Gastrocnemius medialis (tissue), 4 donors: ENCODE results near the gene SPINT1. TPM values are rescaled to one million over a fixed set of nuclear protein-coding genes. Genes with fewer than 3 reads are reported as not detected.

Experiments
- ATAC-seq, 2 donors: fragments of 150-250 bp; one replicate each; pipeline ENCODE4 v1.9.1; 2016
- DNase-seq, 2 donors: peaks; one replicate each; pipeline ENCODE4 v3.0.0-alpha.2; 2019
- H3K27ac ChIP-seq, 4 donors: fragments of 200-600 bp; sonication (generic); 1 replicate in 1 of 4; 2 replicates in 3 of 4; pipeline ENCODE4 v1.5.1; 2016 to 2018; ENCODE audit warnings: mild to moderate bottlenecking in 2 of 4, moderate library complexity in 1 of 4
- H3K27me3 ChIP-seq, 3 donors: fragments of 200-600 bp; sonication (generic) in 2 of 3; 1 replicate in 1 of 3; 2 replicates in 2 of 3; pipeline versions ENCODE4 v1.5.1 to v1.6.0; 2016 to 2019; ENCODE audit warnings: mild to moderate bottlenecking in 1 of 3, moderate library complexity in 1 of 3
- H3K36me3 ChIP-seq, 2 donors: fragments of 200-600 bp; sonication (generic) in 1 of 2; one replicate each; pipeline ENCODE4 v1.5.1; 2017 to 2018
- H3K4me1 ChIP-seq, 2 donors: fragments of 200-600 bp; sonication (generic) in 1 of 2; one replicate each; pipeline ENCODE4 v1.5.1; 2016 to 2017; ENCODE audit warnings: mild to moderate bottlenecking in 2 of 2
- H3K4me3 ChIP-seq, 4 donors: fragments of 200-600 bp; sonication (generic) in 3 of 4; 1 replicate in 1 of 4; 2 replicates in 3 of 4; pipeline ENCODE4 v1.5.1; 2016 to 2019; ENCODE audit warnings: mild to moderate bottlenecking in 2 of 4
- H3K9me3 ChIP-seq, 3 donors: fragments of 200-600 bp; sonication (generic) in 2 of 3; 1 replicate in 1 of 3; 2 replicates in 2 of 3; pipeline ENCODE4 v1.5.1; 2016 to 2019
- POLR2A ChIP-seq, 2 donors: fragments of 450-650 bp; IDR thresholded peaks; one replicate each; pipeline ENCODE4 v1.6.1; 2017; ENCODE audit warnings: antibody characterized with exemption in 2 of 2, mild to moderate bottlenecking in 2 of 2, moderate library complexity in 2 of 2
- in situ Hi-C, 4 donors: fragments of 200-750 bp; cut with MboI; loops; one replicate each; pipeline versions ENCODE4 v1.15.0 to v1.8.0; 2017; ENCODE audit warnings: low sequenced_read_pairs in 4 of 4
- intact Hi-C: fragments of 100-400 bp; cut with DNase I; formaldehyde crosslinking; loops from one replicate; pipeline ENCODE4 v1.15.1; 2023; ENCODE audit warnings: low total_unique reads
- total RNA-seq, 4 donors: library from RNA; depleted of rRNA; stranded (reverse); fragments of >200 nt; gene quantifications; one replicate each; pipeline versions ENCODE4 v1.1.0 to v1.2.3, GENCODE V29; 2016
- TF ChIP-seq, protein P1 (sequence below), 5 experiments: fragments of 450-650 bp in 3 of 5; fragments of 200-600 bp in 2 of 5; sonication (generic) in 2 of 5; IDR thresholded peaks in 4 of 5; conservative IDR thresholded peaks in 1 of 5; 1 replicate in 4 of 5; 2 replicates in 1 of 5; pipeline ENCODE4 v1.5.1; 2016 to 2019; ENCODE audit warnings: antibody characterized with exemption in 5 of 5, mild to moderate bottlenecking in 3 of 5, moderate library complexity in 3 of 5

SPINT1 gene, protein sequence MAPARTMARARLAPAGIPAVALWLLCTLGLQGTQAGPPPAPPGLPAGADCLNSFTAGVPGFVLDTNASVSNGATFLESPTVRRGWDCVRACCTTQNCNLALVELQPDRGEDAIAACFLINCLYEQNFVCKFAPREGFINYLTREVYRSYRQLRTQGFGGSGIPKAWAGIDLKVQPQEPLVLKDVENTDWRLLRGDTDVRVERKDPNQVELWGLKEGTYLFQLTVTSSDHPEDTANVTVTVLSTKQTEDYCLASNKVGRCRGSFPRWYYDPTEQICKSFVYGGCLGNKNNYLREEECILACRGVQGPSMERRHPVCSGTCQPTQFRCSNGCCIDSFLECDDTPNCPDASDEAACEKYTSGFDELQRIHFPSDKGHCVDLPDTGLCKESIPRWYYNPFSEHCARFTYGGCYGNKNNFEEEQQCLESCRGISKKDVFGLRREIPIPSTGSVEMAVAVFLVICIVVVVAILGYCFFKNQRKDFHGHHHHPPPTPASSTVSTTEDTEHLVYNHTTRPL
- 1 to 10 TPM in 2 of 4 donors, under 1 TPM in 1, not detected in 1; 0.42 to 5.0 (median 1.0) TPM for total RNA-seq

DNA sequence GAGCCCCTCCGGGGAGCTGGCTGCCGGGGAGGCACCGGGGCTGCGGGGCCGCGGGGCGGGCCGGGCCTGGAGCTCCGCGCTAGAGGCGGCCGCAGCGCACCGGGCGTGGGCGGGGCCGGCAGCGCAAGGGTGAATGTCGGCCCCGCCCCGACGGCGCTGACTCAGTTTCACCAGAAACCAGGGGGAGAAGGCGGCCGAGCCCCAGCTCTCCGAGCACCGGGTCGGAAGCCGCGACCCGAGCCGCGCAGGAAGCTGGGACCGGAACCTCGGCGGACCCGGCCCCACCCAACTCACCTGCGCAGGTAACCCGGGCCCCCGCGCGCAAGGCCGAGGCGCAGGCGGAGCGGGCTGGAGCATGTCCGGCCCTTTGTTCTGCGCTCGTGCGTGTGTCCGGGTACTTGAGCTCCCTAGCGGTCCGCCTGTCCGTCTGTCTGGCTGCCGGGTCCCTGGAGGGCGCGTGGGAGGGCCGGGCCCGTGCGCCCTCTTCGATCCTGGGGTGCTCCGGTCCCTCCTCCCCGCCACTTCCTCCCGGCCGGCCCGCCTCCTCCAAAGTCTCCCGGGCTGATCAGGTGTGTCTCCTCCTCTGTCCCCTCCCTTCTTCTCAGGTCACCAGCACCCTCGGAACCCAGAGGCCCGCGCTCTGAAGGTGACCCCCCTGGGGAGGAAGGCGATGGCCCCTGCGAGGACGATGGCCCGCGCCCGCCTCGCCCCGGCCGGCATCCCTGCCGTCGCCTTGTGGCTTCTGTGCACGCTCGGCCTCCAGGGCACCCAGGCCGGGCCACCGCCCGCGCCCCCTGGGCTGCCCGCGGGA is at the start of gene SPINT1:
Gene SPINT1, plus strand, starts transcription at position 164 of the 811 bp plus-strand sequence. Its CDS starts 507 bp downstream, at position 671.
- intact Hi-C loops: no loop called here
- H3K36me3 ChIP-seq: no peaks in the 10 kb centered on the region
- peaks cover 24 to 34% (median 29%) of the 10 kb centered on the region in 3 donors for H3K27me3 ChIP-seq
- H3K9me3 ChIP-seq: no peaks in the 10 kb centered on the region
- no peak for ATAC-seq
- in situ Hi-C loops: no loop called here
- no peak for DNase-seq
- TF ChIP-seq, protein P1, sequence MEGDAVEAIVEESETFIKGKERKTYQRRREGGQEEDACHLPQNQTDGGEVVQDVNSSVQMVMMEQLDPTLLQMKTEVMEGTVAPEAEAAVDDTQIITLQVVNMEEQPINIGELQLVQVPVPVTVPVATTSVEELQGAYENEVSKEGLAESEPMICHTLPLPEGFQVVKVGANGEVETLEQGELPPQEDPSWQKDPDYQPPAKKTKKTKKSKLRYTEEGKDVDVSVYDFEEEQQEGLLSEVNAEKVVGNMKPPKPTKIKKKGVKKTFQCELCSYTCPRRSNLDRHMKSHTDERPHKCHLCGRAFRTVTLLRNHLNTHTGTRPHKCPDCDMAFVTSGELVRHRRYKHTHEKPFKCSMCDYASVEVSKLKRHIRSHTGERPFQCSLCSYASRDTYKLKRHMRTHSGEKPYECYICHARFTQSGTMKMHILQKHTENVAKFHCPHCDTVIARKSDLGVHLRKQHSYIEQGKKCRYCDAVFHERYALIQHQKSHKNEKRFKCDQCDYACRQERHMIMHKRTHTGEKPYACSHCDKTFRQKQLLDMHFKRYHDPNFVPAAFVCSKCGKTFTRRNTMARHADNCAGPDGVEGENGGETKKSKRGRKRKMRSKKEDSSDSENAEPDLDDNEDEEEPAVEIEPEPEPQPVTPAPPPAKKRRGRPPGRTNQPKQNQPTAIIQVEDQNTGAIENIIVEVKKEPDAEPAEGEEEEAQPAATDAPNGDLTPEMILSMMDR (IDR thresholded peaks at IDR 0.05 in 4 of 5, conservative IDR thresholded peaks at IDR 0.05 in 1 of 5): no peak
- TF ChIP-seq POLR2A (IDR thresholded peaks at IDR 0.05): no peak
- H3K4me3 ChIP-seq: peak within 1 kb of the TSS; percentile 27 to 52 (median 45)
- H3K4me1 ChIP-seq: peaks cover 0 to 13% of the 10 kb centered on the region in 2 donors
- H3K27ac ChIP-seq: no peak within 1 kb of the TSS

DNA sequence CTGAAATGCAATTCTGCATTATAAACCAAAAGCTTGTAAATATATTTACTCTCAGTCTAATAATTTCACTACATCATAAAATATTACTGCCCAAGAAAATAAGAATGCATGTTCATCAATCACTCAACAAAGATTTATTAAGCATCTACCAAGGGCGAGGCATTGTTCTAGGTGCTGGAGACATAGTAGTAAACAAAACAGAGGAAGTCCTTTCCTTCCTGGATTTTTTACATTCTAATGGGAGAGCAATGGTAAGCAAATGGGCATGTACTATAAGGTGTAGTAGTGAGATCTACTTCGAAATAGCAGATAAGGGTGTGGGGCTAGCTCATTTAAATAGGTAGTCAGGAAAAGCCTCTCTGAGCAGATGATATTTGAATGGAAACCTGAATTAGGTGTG is 47.8 kb upstream of the SPINT1 start:
- no peak overlapping the region for H3K4me3 ChIP-seq
- H3K4me1 ChIP-seq: peaks cover 4 to 23% of the 10 kb centered on the region in 2 donors
- DNase-seq (no peak), ATAC-seq (no peak)
- H3K9me3 ChIP-seq: no peaks in the 10 kb centered on the region
- peak overlapping the region in 2 of 4 donors; percentile 26 to 44 for H3K27ac ChIP-seq
- intact Hi-C loops (no loop called here), in situ Hi-C loops (loop anchor here in 1 of 4 donors (25.0 kb wide), 1 partner anchor 109 kb away; the partner anchor contains the start of gene RAD51)
- H3K27me3 ChIP-seq: no peaks in the 10 kb centered on the region
- H3K36me3 ChIP-seq: no peaks in the 10 kb centered on the region
- TF ChIP-seq POLR2A (IDR thresholded peaks at IDR 0.05): no peak
- TF ChIP-seq, protein P1 (IDR thresholded peaks at IDR 0.05 in 4 of 5, conservative IDR thresholded peaks at IDR 0.05 in 1 of 5): no peak

DNA sequence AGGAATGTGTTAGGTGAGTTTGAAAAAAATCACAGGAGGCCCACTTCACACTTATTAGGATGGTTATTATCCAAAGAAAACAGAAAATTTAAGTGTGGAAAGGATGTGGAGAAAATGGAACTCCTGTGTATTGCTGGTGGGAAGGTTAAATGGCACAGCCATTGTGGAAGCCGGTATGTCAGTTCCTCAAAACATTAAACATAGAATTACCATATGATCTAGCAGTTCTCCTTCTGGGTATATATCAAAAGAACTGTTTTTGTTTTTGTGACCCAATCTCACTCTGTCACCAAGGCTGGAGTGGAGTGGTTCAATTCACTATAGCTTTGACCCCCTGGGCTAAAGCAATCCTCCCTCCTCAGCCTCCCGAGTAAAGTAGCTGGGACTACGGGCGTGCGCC is 47.3 kb upstream of the SPINT1 start:
- Histone ChIP-seq H3K27ac (peak overlapping the region in 2 of 4 donors; percentile 26 to 44), H3K9me3 (no peaks in the 10 kb centered on the region), H3K27me3 (no peaks in the 10 kb centered on the region), H3K4me3 (no peak overlapping the region), H3K4me1 (peaks cover 4 to 23% of the 10 kb centered on the region in 2 donors), H3K36me3 (no peaks in the 10 kb centered on the region)
- intact Hi-C loops: no loop called here
- ATAC-seq (no peak), DNase-seq (no peak)
- no peak for TF ChIP-seq POLR2A (IDR thresholded peaks at IDR 0.05)
- TF ChIP-seq, protein P1 (IDR thresholded peaks at IDR 0.05 in 4 of 5, conservative IDR thresholded peaks at IDR 0.05 in 1 of 5): no peak
- in situ Hi-C loops: loop anchor here in 1 of 4 donors (25.0 kb wide), 1 partner anchor 109 kb away; the partner anchor contains the start of gene RAD51

DNA sequence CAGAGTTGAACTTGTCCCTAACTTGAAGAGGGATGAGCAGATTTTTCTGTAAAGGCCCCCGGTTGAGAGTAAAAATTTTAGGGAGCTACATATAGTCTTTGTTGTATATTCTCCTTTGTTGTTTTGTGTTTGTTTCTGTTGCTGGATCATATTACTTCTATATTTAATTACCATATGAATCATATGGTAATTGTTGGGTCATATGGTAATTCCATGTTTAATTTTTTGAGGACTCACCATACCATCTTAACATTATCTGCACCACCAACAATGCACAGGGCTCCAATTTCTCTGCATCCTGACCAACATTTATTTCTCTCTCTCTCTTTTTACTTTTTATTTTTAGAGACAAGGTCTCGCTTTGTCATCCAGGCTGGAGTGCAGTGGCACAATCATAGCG is 44.3 kb upstream of the SPINT1 start:
- Histone ChIP-seq H3K36me3 (no peaks in the 10 kb centered on the region), H3K27me3 (no peaks in the 10 kb centered on the region), H3K4me3 (no peak overlapping the region), H3K4me1 (peaks cover 23 to 27% of the 10 kb centered on the region in 2 donors), H3K27ac (peak overlapping the region in 3 of 4 donors; percentile 6 to 64 (median 56)), H3K9me3 (no peaks in the 10 kb centered on the region)
- intact Hi-C loops (no loop called here), in situ Hi-C loops (loop anchor here in 1 of 4 donors (25.0 kb wide), 1 partner anchor 112 kb away; the partner anchor contains the start of gene RAD51)
- TF ChIP-seq POLR2A (IDR thresholded peaks at IDR 0.05): no peak
- TF ChIP-seq, protein P1 (IDR thresholded peaks at IDR 0.05 in 4 of 5, conservative IDR thresholded peaks at IDR 0.05 in 1 of 5): no peak
- ATAC-seq (no peak), DNase-seq (no peak)
